ENCODE data around the gene DPP10.

Gene DPP10

DNA sequence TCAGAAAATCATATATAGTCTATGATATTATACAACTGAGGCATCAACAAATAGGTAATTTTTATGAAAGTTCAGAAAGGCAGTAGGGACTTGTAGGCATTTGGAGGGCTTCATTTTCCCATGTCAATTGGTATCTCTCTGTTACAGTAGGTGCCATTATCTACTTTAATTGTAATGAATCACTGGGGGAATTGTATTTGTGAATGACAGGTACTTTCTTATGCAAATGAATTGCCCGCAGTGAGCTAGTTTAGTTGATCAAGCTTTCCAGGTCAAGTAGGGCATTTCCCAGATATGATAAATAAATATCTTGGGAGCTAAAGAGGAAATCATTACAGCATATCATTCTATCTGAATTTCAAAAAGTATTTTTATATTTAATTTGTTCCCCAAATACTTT, 1116.3 kb downstream of the DPP10 start:
- H3K4me3 ChIP-seq (ENCODE audit: low read length) = no peak overlapping the region
- TF ChIP-seq, protein P1, sequence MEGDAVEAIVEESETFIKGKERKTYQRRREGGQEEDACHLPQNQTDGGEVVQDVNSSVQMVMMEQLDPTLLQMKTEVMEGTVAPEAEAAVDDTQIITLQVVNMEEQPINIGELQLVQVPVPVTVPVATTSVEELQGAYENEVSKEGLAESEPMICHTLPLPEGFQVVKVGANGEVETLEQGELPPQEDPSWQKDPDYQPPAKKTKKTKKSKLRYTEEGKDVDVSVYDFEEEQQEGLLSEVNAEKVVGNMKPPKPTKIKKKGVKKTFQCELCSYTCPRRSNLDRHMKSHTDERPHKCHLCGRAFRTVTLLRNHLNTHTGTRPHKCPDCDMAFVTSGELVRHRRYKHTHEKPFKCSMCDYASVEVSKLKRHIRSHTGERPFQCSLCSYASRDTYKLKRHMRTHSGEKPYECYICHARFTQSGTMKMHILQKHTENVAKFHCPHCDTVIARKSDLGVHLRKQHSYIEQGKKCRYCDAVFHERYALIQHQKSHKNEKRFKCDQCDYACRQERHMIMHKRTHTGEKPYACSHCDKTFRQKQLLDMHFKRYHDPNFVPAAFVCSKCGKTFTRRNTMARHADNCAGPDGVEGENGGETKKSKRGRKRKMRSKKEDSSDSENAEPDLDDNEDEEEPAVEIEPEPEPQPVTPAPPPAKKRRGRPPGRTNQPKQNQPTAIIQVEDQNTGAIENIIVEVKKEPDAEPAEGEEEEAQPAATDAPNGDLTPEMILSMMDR (conservative IDR thresholded peaks at IDR 0.05; ENCODE audit: low read length) = no peak
- no peak for DNase-seq (ENCODE audit: low read depth)

DNA sequence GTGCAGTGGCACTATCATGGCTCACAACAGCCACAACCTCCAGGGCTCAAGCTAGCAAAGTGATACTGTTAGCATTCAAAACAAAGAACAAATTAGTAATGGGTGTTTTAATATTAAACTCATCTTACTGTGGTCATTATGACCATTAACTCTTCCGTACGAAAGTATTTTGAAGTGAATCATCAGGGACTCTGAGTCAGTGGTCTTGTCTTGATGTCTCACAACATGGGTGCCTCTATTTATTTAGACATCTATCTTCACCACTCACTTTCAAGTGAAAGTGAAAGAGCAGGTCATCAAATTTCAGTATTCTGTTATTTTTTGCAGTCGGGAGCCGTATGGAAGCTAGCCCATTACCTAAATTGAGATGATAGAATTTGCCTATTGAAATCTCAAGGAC, 1118.2 kb downstream of the DPP10 start:
- no peak overlapping the region for H3K4me3 ChIP-seq (ENCODE audit: low read length)
- DNase-seq (ENCODE audit: low read depth) = no peak
- TF ChIP-seq, protein P1 (conservative IDR thresholded peaks at IDR 0.05; ENCODE audit: low read length) = no peak

DNA sequence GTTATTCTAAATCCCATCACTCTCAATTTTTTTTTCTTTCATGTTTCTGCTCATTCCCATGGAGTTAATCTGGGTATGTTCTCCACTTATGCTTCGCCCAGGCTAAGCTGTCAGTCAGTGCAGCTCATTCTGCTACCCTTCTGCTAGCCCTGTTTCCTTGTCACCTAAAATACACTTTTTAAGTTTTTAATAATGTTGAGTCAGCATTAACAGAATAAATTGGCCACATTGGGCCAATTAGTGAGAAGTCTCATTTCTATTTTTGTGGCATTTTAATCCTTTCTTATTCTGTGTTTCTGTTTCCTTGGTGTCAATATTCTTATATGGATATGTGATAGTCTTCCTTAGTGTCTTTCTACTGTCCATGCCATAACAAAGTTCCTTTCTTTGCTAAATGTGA, 1126.2 kb downstream of the DPP10 start:
- no peak for DNase-seq (ENCODE audit: low read depth)
- TF ChIP-seq, protein P1 (conservative IDR thresholded peaks at IDR 0.05; ENCODE audit: low read length) = no peak
- no peak overlapping the region for H3K4me3 ChIP-seq (ENCODE audit: low read length)

DNA sequence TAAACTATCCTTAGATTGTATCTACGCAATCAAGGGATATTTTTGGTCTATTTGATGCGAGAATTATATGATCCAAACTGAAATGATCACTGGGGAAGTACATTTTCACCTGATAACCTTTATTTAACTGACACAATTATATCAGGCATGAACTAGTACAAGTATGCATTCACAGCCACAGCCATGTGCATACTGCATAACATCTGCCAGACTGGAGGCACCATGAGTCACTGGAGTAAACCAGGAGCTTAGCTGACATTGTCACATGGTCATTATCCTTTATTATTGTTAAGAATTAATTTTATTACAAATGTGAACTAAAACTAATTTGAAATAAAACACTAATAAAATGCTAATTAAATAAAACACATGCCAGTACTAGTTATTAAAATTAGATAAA, 1127.1 kb downstream of the DPP10 start:
- no peak overlapping the region for H3K4me3 ChIP-seq (ENCODE audit: low read length)
- TF ChIP-seq, protein P1 (conservative IDR thresholded peaks at IDR 0.05; ENCODE audit: low read length) = no peak
- DNase-seq (ENCODE audit: low read depth) = no peak

DNA sequence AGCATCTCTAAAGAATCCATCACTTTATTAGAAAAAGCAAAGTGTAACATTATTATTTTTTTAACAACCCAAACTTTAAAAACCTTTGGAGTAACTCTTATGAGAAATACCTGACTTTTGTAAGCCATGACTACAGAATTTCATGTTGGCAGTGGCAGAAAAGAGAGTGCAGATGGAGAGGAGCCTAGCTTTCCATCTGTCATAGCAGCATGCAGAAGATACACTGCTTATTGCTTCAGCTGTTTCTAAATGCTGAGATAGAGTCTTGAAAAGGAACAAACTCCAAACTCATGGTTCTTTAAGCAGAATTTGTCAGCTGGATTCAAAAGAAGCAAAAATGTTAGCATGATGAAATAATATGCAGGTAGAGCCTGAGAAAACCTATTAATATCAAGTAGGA, 1130.3 kb downstream of the DPP10 start:
- TF ChIP-seq, protein P1 (conservative IDR thresholded peaks at IDR 0.05; ENCODE audit: low read length) = no peak
- no peak overlapping the region for H3K4me3 ChIP-seq (ENCODE audit: low read length)

DNA sequence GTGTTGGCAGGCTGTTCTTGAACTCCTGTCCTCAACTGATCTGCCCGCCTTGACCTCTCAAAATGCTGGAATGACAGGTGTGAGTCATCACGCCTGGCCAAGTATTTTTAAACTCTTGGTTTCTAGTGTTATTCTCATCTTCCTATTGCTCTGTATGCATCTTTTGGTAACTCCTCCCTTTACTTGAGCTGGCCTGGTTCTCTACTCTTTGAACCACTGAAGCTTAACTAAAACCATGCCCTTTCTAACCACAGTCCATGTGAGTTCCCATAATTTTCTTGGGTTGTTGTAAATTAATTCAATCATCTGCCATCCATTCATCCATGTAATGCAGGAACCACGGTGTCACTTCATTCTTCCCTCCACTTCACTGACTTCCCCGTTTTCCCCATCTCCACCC, 1131.3 kb downstream of the DPP10 start:
- TF ChIP-seq, protein P1 (conservative IDR thresholded peaks at IDR 0.05; ENCODE audit: low read length) = no peak
- DNase-seq (ENCODE audit: low read depth) = no peak
- no peak overlapping the region for H3K4me3 ChIP-seq (ENCODE audit: low read length)

More for the DNA sequence above, 1130.3 kb downstream of the DPP10 start:
- DNase-seq (ENCODE audit: low read depth) = no peak

DNA sequence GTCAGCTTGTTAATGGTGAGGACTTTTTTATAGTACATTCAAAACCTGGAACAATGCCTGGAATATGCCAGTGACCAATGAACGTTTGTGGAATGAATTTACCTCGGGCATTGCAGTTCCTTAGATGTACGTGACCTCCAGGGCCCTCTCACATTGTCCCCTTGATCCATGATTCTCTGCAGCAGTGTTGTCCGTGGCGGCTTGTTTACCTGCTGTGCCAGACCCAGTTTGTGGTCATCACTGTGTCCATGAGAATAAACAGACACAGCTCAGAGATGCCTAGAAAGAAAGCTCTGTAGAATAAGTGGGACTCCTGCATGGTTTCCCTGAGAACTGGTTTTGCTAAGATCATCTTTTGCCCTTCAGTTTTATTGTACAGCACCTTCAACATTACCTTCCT, 1132.2 kb downstream of the DPP10 start:
- no peak overlapping the region for H3K4me3 ChIP-seq (ENCODE audit: low read length)
- TF ChIP-seq, protein P1 (conservative IDR thresholded peaks at IDR 0.05; ENCODE audit: low read length) = no peak
- no peak for DNase-seq (ENCODE audit: low read depth)
